ENCODE measurements around the gene RITA1. TPM values are rescaled to one million over a fixed set of nuclear protein-coding genes. Genes with fewer than 3 reads are reported as not detected.
"Not testable (repeated sequence)": the region's sequence is repeated elsewhere in the genome, so short reads cannot be mapped to it uniquely, and the experiment has no call there.

RITA1 gene
- total and polyA plus RNA-seq, 4 donors = 9.1 to 19.7 (median 14.3) TPM

GRCh38 chr12:113137861-113138783 lies 47.4 kb upstream of the RITA1 start:
- DNase-seq (no peak), ATAC-seq (ENCODE audit: insufficient read depth, low FRiP score) (no peak)
- H3K9ac ChIP-seq (ENCODE audit: insufficient read depth in 1 of 2, low read length in 2 of 2) = no peak overlapping the region
- no peak overlapping the region for H3K27ac ChIP-seq (ENCODE audit: low read depth in 1 of 2, low read length in 1 of 2)
- no peak overlapping the region for H3K4me3 ChIP-seq
- no peaks in the 10 kb centered on the region for H3K4me1 ChIP-seq (ENCODE audit: control insufficient read depth in 5 of 5, insufficient read depth in 5 of 5, low read length in 5 of 5)
- H3K9me3 ChIP-seq (ENCODE audit: control insufficient read depth in 4 of 4, insufficient read depth in 3 of 4, low read length in 3 of 4) = peaks cover 0 to 3% (median 0%) of the 10 kb centered on the region in 4 donors
- 81 to 84% methylated on average over 12 of the region's 12 CpGs for WGBS, 2 donors
- TF ChIP-seq CTCF (IDR thresholded peaks at IDR 0.05; ENCODE audit: control extremely low read depth, extremely low read depth) = no peak
- no peaks in the 10 kb centered on the region for H3K36me3 ChIP-seq (ENCODE audit: control insufficient read depth in 4 of 4, insufficient read depth in 4 of 4, low read length in 4 of 4)
- peaks cover 0 to 9% (median 0%) of the 10 kb centered on the region in 3 donors for H3K27me3 ChIP-seq (ENCODE audit: control insufficient read depth in 3 of 3, insufficient read depth in 3 of 3, low read length in 2 of 3)

- H3K9me3 ChIP-seq (ENCODE audit: control insufficient read depth in 4 of 4, insufficient read depth in 3 of 4, low read length in 3 of 4) = peaks cover 0 to 3% (median 0%) of the 10 kb centered on the region in 4 donors
- no peak for DNase-seq
- H3K36me3 ChIP-seq (ENCODE audit: control insufficient read depth in 4 of 4, insufficient read depth in 4 of 4, low read length in 4 of 4) = no peaks in the 10 kb centered on the region
- WGBS, 2 donors = 87 to 91% methylated on average over 3 of the region's 3 CpGs
- no peak overlapping the region for H3K27ac ChIP-seq (ENCODE audit: low read depth in 1 of 2, low read length in 1 of 2)
- H3K27me3 ChIP-seq (ENCODE audit: control insufficient read depth in 3 of 3, insufficient read depth in 3 of 3, low read length in 2 of 3) = peaks cover 0 to 9% (median 0%) of the 10 kb centered on the region in 3 donors
- TF ChIP-seq CTCF (IDR thresholded peaks at IDR 0.05; ENCODE audit: control extremely low read depth, extremely low read depth) = no peak
- no peak overlapping the region for H3K9ac ChIP-seq (ENCODE audit: insufficient read depth in 1 of 2, low read length in 2 of 2)
- H3K4me1 ChIP-seq (ENCODE audit: control insufficient read depth in 5 of 5, insufficient read depth in 5 of 5, low read length in 5 of 5) = no peaks in the 10 kb centered on the region
- no peak overlapping the region for H3K4me3 ChIP-seq
- ATAC-seq (ENCODE audit: insufficient read depth, low FRiP score) = no peak
These were observed 46.7 kb upstream of the RITA1 start for GRCh38 chr12:113138826-113139225.

GRCh38 chr12:113140706-113141105 lies 44.8 kb upstream of the RITA1 start:
- Histone ChIP-seq H3K36me3 (ENCODE audit: control insufficient read depth in 4 of 4, insufficient read depth in 4 of 4, low read length in 4 of 4) (no peaks in the 10 kb centered on the region), H3K9ac (ENCODE audit: insufficient read depth in 1 of 2, low read length in 2 of 2) (no peak overlapping the region), H3K4me3 (no peak overlapping the region), H3K9me3 (ENCODE audit: control insufficient read depth in 4 of 4, insufficient read depth in 3 of 4, low read length in 3 of 4) (no peaks in the 10 kb centered on the region), H3K4me1 (ENCODE audit: control insufficient read depth in 5 of 5, insufficient read depth in 5 of 5, low read length in 5 of 5) (no peaks in the 10 kb centered on the region), H3K27ac (ENCODE audit: low read depth in 1 of 2, low read length in 1 of 2) (no peak overlapping the region), H3K27me3 (ENCODE audit: control insufficient read depth in 3 of 3, insufficient read depth in 3 of 3, low read length in 2 of 3) (peaks cover 0 to 9% (median 0%) of the 10 kb centered on the region in 3 donors)
- no peak for TF ChIP-seq CTCF (IDR thresholded peaks at IDR 0.05; ENCODE audit: control extremely low read depth, extremely low read depth)
- no peak for DNase-seq
- no peak for ATAC-seq (ENCODE audit: insufficient read depth, low FRiP score)
- WGBS, 2 donors = 82 to 91% methylated on average over 7 of the region's 7 CpGs

DNA sequence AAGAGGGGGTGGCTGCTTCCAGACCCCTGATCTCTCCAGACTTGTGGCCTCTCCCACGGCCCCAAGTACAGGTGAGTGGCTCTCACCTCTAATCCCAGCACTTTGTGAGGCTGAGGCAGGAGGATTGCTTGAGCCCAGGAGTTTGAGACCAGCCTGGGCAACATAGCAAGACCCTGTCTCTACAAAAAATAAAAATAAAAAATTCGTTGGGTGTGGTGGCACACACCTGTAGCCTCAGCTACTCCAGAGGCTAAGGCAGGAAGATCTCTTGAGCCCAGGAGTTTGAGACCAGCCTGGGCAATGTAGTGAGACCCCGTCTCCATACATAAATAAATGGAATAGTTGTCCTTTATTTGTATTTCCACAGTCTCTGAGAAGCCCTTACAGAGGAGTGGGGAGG lies 43.8 kb upstream of the RITA1 start:
- DNase-seq; H3K27ac ChIP-seq (ENCODE audit: low read depth in 1 of 2, low read length in 1 of 2); ATAC-seq (ENCODE audit: insufficient read depth, low FRiP score); H3K36me3 ChIP-seq (ENCODE audit: control insufficient read depth in 4 of 4, insufficient read depth in 4 of 4, low read length in 4 of 4); H3K27me3 ChIP-seq (ENCODE audit: control insufficient read depth in 3 of 3, insufficient read depth in 3 of 3, low read length in 2 of 3); H3K9me3 ChIP-seq (ENCODE audit: control insufficient read depth in 4 of 4, insufficient read depth in 3 of 4, low read length in 3 of 4); H3K4me1 ChIP-seq (ENCODE audit: control insufficient read depth in 5 of 5, insufficient read depth in 5 of 5, low read length in 5 of 5); H3K9ac ChIP-seq (ENCODE audit: insufficient read depth in 1 of 2, low read length in 2 of 2); H3K4me3 ChIP-seq: not testable (repeated sequence)
- 76 to 88% methylated on average over 3 of the region's 3 CpGs for WGBS, 2 donors
